GM15510 (cell line): ENCODE results near the gene CNTN5.

Experiments
- POLR2A ChIP-seq: IDR thresholded peaks from 3 replicates; pipeline ENCODE4 v1.6.1; 2011; ENCODE audit warnings: borderline replicate concordance; ENCODE audit not compliant: insufficient read length; ENCODE audit errors: extremely low read depth

Gene CNTN5

DNA sequence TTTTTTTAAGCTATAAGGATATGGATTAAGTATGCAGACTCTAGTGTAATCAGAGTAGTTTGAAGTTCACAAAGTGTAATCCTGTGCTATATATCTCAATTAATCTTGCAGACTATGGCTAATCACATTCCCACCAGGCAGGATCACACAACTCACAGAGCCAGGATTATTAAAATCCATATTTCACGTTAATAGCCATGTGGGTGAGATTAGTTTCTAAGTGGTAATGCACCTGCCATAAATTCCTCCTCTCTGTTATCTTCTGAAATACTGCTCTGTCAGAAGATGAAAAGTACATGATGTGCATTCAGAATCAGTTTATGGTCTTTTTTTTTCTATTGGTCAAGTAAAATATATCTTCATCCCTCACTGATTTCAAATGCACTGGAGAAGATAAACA lies 686.1 kb downstream of the CNTN5 start:
- no peak for TF ChIP-seq POLR2A

DNA sequence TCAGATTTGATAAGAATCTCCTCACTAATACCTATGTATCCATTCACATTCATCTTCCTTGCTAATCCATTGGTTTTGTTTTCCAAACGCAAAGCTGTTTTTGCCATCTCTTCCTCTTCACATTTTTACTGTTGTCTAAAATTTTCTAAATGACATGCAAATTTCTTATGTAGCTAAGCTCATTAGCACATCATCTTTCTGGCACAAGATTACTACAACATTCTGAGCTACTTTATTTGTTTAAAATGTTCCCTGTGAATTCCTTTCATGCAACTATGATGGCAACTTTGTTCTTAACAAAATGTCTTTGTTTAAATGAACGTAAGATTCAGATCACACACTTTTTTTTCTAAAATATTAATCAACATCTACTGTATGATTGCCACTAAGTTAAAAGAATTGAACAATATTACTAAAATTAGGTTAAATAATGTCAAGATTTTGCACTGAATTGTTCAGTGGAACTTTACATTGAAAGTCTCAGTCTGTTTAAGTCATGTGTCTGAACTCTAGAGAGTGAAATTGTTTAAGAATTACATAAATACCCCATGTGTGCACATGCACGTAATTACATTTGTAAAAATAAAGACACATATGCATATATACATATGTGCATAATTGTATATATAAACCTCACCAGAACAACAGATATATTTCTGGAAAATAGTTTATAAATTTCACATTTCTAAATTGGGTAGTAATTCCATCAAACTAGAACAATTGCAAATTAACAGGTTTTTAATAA lies 688.4 kb downstream of the CNTN5 start:
- TF ChIP-seq POLR2A = no peak

DNA sequence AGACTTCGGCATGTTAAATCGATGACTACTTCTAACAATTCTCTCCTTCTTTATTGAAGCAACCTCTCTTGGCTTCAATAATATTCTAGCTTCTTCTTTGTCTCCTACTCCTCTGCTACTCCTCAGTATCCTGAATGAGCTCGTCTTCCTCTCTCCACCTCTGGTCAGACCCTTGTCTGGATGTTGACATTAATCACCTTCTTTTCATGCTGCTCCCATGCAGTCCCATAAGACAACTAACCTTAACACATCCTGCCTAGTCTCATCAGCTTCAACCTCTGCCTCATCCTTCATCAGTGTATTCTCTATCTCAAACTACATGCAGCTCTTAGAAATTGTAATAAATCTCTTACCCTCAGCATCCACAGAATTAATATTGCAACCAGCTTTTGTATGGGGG lies 695.6 kb downstream of the CNTN5 start:
- no peak for TF ChIP-seq POLR2A

DNA sequence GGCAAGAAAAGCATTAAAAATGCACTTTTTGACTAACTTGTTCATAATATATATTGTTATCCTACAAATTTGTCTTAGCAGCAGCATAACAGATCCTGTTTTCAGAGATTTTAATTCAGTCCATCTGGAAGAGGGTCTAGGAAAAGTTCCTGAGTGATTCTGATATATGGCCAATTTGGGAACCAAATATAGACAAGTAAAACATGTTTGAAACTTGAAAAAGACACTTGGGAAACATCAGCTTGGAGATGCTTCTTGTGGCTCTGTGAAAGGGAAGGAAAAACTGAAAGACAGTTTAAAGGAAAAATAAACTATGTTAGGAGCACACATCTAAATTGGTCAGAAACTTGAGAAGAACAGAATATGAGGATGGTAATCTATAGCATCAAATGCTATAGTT lies 697.5 kb downstream of the CNTN5 start:
- TF ChIP-seq POLR2A = no peak

DNA sequence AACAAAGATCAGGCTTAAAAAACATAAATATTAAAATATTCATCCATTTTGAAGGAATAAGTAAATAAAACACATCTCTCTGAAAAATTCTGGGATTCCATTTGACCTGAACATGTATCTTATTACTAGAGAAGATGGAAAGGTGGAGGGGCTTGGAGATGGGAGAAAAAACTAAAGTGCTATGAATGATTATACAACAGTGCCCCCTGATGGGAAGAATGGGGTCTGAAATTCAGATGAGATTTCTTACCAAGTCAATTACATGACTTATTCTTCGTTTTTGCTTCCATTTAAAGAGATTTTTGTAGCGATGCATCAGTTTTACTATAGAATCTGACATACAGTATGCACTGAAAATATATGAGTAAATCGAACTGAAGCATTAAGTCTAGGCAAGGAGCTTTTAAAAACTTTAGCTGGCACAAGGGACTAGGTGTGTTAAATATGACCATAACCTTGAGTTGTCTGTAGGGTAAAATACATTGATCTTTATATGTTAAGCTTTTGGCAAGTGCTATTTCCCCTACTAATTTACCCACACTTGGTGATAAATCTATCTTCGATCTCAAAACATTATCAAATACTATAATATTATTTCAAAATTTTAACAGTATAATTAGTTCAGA lies 718.8 kb downstream of the CNTN5 start:
- no peak for TF ChIP-seq POLR2A

DNA sequence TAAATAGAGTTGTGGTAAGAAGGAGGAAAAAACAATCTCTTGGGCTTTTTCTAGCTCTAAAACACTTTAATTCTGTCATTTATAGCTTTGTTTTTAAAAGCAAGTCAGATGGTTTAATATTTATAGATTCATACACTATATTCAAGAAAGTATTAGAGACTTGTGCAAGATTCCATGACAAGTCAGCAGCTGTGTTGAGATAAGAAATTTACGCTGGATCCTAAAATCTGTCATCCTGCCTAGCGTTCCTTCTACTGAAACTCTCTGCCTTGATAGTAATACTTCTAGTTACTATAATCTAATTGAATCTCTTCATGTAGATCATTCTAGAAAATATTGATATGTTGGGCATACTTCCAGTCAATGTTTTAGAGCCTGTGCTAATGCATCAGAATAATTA lies 721.8 kb downstream of the CNTN5 start:
- no peak for TF ChIP-seq POLR2A

DNA sequence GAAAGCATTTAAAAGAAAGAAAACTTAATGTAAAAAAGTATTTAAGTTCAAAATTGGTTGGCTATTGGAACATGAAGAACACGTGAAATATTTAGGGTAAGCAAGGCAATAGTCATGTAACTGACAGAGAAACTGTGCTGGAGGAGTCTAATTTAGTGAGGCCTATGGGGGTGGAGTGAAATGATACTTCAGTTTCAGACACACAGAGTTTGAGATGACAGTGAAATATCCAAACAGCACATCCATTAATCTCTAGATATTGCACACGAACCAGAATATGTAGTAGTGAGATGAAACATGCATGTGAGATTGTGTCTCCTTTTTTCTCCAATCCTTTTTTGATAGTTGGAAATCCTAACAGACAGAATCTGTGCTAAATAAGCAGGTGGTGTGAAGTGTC lies 739.0 kb downstream of the CNTN5 start:
- TF ChIP-seq POLR2A = no peak

DNA sequence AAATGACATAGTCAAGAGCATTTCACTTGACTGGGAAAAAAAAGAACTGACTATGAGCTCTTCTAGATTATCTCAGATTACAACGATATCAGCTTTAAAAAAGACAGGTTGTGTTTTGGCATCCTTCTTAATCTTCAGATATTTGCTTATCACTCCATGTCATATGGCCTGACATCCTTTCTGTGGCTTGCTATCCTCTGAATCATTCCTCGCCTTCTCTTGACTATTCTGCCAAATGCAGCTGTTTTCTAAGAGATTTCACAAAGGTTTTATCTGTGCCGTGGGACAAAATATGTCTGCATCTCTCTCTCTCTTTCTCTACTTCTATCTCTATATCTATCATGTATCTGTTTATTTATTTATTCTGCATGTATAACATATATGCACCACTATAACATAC lies 746.1 kb downstream of the CNTN5 start:
- TF ChIP-seq POLR2A = no peak

DNA sequence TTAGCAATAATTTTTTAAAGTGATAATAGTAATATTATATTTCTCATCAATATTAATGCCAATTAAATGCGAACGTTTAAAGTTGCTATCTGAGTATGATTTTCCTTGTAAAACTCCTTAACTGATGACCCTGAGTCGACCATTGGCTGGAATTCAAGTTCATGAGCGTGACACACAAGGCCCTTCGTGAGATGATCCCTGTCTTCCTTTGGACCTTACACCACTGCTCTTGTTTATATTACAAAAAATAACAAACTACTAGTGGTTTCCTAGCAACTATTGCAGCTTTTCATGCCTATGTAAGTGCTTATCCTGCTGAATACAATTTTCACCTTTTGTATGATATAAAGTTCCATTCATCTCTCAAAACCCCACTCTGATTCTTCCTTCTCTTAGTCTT lies 752.9 kb downstream of the CNTN5 start:
- TF ChIP-seq POLR2A = no peak

DNA sequence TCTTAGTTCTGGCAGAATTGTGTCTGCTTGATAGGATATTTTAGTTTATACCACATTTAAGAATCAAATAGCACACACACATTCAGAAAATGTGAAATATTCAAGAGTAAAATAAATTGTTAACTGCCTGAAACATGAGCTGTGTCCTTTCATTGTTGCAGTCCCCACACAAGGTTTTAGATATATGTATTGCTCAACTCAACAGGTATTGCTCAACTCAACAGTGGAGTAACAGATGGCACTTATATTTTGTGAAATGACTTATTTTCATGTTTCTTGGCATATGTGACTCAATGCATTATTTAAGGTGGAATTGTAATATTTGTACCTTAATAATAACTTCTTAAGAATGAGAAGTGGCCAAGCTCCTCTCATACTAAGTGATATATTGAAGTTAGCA lies 760.3 kb downstream of the CNTN5 start:
- no peak for TF ChIP-seq POLR2A

DNA sequence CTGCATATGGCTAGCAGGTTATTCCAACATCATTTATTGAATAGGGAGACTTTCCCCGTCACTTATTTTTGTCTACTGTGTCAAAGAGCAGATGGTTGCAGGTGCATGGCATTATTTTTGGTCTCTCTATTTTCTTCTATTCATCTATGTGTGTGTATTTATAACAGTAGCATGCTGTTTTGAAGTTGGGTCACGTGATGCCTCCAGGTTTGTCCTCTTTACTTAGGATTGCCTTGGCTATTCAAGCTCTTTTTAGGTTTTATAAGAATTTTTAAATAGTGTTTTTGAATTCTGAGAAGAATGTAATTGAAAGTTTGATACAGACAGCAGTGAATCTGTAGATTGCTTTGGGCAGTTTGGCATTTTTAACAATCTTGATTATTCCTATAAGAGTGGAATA lies 770.6 kb downstream of the CNTN5 start:
- no peak for TF ChIP-seq POLR2A

DNA sequence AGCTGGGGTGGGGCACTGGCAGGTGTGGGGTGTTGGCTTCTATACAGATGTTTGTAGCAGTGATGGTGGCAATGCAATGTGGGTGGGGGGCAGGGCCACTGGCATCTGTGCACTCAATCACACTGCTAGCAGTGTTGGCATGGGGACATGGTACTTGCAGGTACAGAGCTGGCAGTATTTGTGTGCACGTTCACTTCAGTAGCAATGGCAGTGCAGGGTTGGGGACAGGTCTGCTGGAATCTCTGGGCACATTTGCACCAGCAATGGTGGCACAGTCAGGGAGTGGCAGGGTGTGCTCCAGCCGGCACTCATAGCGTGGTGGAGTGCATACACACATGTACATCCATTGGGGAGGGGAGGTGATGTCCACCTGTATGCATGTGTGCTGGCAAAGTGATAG lies 775.2 kb downstream of the CNTN5 start:
- no peak for TF ChIP-seq POLR2A

DNA sequence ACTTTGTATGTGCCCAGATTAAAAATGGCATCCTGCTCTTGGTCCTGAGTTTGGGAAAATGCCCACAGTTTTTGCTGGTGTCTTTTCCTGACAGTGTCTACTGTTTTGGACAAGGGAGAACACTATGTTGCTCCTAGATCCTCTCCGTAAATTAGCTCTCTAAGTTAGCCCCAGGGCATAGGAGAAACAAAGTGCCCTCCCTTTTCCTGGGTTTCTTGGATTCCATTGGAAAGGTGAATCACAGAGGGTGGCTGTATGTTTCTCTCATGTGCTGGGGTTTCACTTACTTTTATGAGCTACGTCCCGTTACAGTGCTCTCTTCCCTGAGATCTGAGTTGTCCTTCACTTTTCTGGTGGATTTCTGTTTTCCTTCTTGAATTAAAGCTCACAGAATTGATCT lies 782.8 kb downstream of the CNTN5 start:
- TF ChIP-seq POLR2A = no peak

DNA sequence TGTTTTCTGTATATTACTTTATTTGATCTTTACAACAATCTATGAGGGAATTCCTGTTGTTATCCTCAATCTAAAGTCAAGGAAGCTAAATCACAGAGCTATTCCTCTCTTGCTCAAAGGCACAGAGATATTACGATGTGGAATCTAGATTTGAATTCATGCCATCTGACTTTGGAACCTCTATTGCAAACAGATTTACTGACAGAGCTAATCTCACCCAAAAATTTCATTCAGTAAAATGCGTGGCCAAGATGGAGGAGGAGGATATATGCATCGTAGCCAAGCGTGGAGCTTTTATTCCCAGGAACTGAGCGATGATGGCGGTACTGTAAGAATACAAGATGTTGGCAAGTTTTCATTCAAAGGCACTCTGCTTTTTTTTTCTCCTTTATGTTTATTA lies 791.8 kb downstream of the CNTN5 start:
- TF ChIP-seq POLR2A = no peak

DNA sequence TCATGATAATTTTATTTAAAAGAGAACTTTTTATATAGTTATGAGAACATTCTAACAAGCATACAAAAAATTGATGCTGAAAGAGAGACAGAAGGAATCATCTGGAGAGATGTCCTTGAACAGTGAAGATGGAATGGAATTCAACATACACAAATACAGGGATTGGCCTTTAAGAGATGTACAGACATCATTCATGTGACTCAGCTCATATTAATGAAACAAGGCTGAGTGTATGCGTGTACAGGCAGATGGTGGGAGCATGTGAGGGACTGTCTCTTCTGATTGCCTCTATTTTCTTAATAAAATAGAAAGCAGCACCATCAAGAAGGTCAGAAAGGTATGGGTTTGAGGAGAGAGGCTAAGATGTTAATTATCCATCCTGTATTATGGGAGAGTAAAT lies 793.3 kb downstream of the CNTN5 start:
- no peak for TF ChIP-seq POLR2A

DNA sequence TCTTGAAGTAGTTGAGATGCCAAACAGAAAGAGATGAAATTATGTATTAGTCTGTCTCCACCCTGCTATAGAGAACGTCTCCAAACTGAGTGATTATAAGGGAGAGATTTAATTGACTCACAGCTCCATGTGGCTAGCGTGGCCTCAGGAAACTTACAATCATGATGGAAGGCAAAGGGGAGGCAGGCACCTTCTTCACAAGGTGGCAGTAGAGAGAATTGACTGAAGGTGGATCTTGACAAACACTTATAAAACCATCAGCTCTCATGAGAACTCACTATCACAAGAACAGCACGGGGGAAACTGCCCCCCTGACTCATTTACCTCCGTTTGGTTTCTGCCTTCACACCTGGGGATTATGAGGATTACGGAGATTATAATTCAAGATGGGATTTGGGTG lies 794.0 kb downstream of the CNTN5 start:
- no peak for TF ChIP-seq POLR2A
